HEK293 (cell line): Measurements from ENCODE around the gene TSPAN11.
A peak's percentile ranks its signal among the peaks of the same experiment; 100 is the strongest.

Experiments used
- CTCF ChIA-PET: fragments of 350-600 bp; formaldehyde crosslinking; extraction: SDS; loops from one replicate; lab custom pipeline; 2021; ENCODE audit warnings: antibody characterized with exemption; lab: Yijun Ruan, JAX
- POLR2A ChIA-PET: fragments of 300-600 bp; formaldehyde crosslinking; extraction: SDS; loops from one replicate; lab custom pipeline; 2020; ENCODE audit warnings: antibody characterized with exemption, inconsistent platforms; lab: Yijun Ruan, JAX
- H3K27ac ChIP-seq: fragments of 200-500 bp; sonication (Bioruptor generic); 2 replicates; pipeline ENCODE4 v1.5.1; 2014; ENCODE audit warnings: low read depth, low read length, control low read depth, inconsistent platforms; ENCODE audit errors: extremely low read depth
- H3K36me3 ChIP-seq, 2 experiments: fragments of 200-500 bp in 1 of 2; sonication (Bioruptor generic) in 1 of 2; 1 replicate in 1 of 2; 2 replicates in 1 of 2; pipeline ENCODE4 v1.5.1; 2014 to 2017; ENCODE audit warnings: inconsistent platforms in 2 of 2, low read length in 2 of 2; ENCODE audit not compliant: control insufficient read depth in 2 of 2, insufficient read depth in 1 of 2
- H3K4me1 ChIP-seq: fragments of 200-500 bp; sonication (Bioruptor generic); 2 replicates; pipeline ENCODE4 v1.5.1; 2014; ENCODE audit warnings: mild to moderate bottlenecking, low read length, inconsistent platforms; ENCODE audit not compliant: control insufficient read depth, insufficient read depth
- H3K4me3 ChIP-seq: 2 replicates; pipeline ENCODE4 v1.5.1; 2011; ENCODE audit warnings: low read depth, mild to moderate bottlenecking, control low read depth, low read length, moderate library complexity
- H3K9me3 ChIP-seq: fragments of 200-500 bp; sonication (Bioruptor generic); 2 replicates; pipeline ENCODE4 v1.5.1; 2014; ENCODE audit warnings: low read depth, low read length, inconsistent platforms; ENCODE audit not compliant: control insufficient read depth, insufficient read depth
- AEBP2 ChIP-seq: fragments of 450-650 bp; formaldehyde crosslinking; IDR thresholded peaks from 2 replicates; pipeline ENCODE4 v1.5.1; 2016; ENCODE audit warnings: missing biosample characterization, missing genetic modification characterization, borderline replicate concordance
- FEZF1 ChIP-seq: fragments of 450-650 bp; formaldehyde crosslinking; IDR thresholded peaks from 2 replicates; pipeline ENCODE4 v1.5.1; 2016; ENCODE audit warnings: missing biosample characterization, missing genetic modification characterization
- KLF17 ChIP-seq: fragments of 450-650 bp; formaldehyde crosslinking; IDR thresholded peaks from 2 replicates; pipeline ENCODE4 v1.5.1; 2016; ENCODE audit warnings: missing biosample characterization, missing genetic modification characterization
- SCRT2 ChIP-seq: fragments of 450-650 bp; formaldehyde crosslinking; IDR thresholded peaks from 2 replicates; pipeline ENCODE4 v1.5.1; 2016; ENCODE audit warnings: missing biosample characterization, missing genetic modification characterization
- SP2 ChIP-seq: fragments of 450-650 bp; formaldehyde crosslinking; IDR thresholded peaks from 2 replicates; pipeline ENCODE4 v1.5.1; 2016; ENCODE audit warnings: missing biosample characterization, missing genetic modification characterization
- YY1 ChIP-seq: fragments of 450-650 bp; formaldehyde crosslinking; IDR thresholded peaks from 2 replicates; pipeline ENCODE4 v1.5.1; 2018; ENCODE audit warnings: missing biosample characterization, missing genetic modification characterization
- ZFP3 ChIP-seq: fragments of 450-650 bp; formaldehyde crosslinking; IDR thresholded peaks from 2 replicates; pipeline ENCODE4 v1.5.1; 2016; ENCODE audit warnings: low read depth, missing biosample characterization, missing genetic modification characterization
- ZFP41 ChIP-seq: fragments of 450-650 bp; formaldehyde crosslinking; IDR thresholded peaks from 2 replicates; pipeline ENCODE4 v1.5.1; 2016; ENCODE audit warnings: missing biosample characterization, missing genetic modification characterization, borderline replicate concordance
- ZIC2 ChIP-seq: fragments of 450-650 bp; formaldehyde crosslinking; IDR thresholded peaks from 2 replicates; pipeline ENCODE4 v1.5.1; 2016; ENCODE audit warnings: missing biosample characterization, missing genetic modification characterization
- ZNF10 ChIP-seq: fragments of 450-650 bp; formaldehyde crosslinking; IDR thresholded peaks from 2 replicates; pipeline ENCODE4 v1.5.1; 2017; ENCODE audit warnings: missing biosample characterization, missing genetic modification characterization
- ZNF112 ChIP-seq: fragments of 450-650 bp; formaldehyde crosslinking; IDR thresholded peaks from 2 replicates; pipeline ENCODE4 v1.5.0; 2017; ENCODE audit warnings: missing biosample characterization, missing genetic modification characterization
- ZNF184 ChIP-seq: fragments of 450-650 bp; IDR thresholded peaks from 2 replicates; pipeline ENCODE4 v1.5.1; 2018; ENCODE audit warnings: missing biosample characterization, mild to moderate bottlenecking, missing genetic modification characterization
- ZNF19 ChIP-seq: fragments of 450-650 bp; formaldehyde crosslinking; IDR thresholded peaks from 2 replicates; pipeline ENCODE4; 2016; ENCODE audit warnings: missing biosample characterization, missing genetic modification characterization, low read depth
- ZNF248 ChIP-seq: fragments of 450-650 bp; formaldehyde crosslinking; IDR thresholded peaks from 2 replicates; pipeline ENCODE4 v1.5.1; 2017; ENCODE audit warnings: missing biosample characterization, missing genetic modification characterization
- ZNF398 ChIP-seq: fragments of 450-650 bp; formaldehyde crosslinking; IDR thresholded peaks from 2 replicates; pipeline ENCODE4 v1.5.1; 2017; ENCODE audit warnings: missing biosample characterization, missing genetic modification characterization
- ZNF548 ChIP-seq: fragments of 450-650 bp; formaldehyde crosslinking; IDR thresholded peaks from 2 replicates; pipeline ENCODE4 v1.5.1; 2016; ENCODE audit warnings: missing biosample characterization, missing genetic modification characterization
- ZNF830 ChIP-seq: fragments of 450-650 bp; IDR thresholded peaks from 2 replicates; pipeline ENCODE4 v1.5.0; 2018; ENCODE audit warnings: missing biosample characterization, missing genetic modification characterization, low read depth, mild to moderate bottlenecking, moderate library complexity
- ZNF843 ChIP-seq: fragments of 450-650 bp; formaldehyde crosslinking; IDR thresholded peaks from 2 replicates; pipeline ENCODE4 v1.5.1; 2016; ENCODE audit warnings: missing biosample characterization, missing genetic modification characterization
- TF ChIP-seq, protein P1 (sequence below): fragments of 450-650 bp; formaldehyde crosslinking; IDR thresholded peaks from 2 replicates; pipeline ENCODE4 v1.5.1; 2017; ENCODE audit warnings: missing biosample characterization, mild to moderate bottlenecking, missing genetic modification characterization, moderate library complexity
- TF ChIP-seq, protein P2 (sequence below): fragments of 450-650 bp; formaldehyde crosslinking; IDR thresholded peaks from 2 replicates; pipeline ENCODE4 v1.5.1; 2017; ENCODE audit warnings: missing biosample characterization, missing genetic modification characterization

TSPAN11 gene

GRCh38 chr12:30977537-30978349, 51.2 kb downstream of the TSPAN11 start (continued):
- no peak for TF ChIP-seq ZNF398 (tag by site-specific recombination)
- no peak for TF ChIP-seq ZFP3
- TF ChIP-seq ZNF248 (tag by site-specific recombination): no peak
- TF ChIP-seq, all 188 proteins: peak for 0

- Histone ChIP-seq H3K36me3 (no peaks in the 10 kb centered on the region), H3K4me3 (no peak overlapping the region), H3K9me3 (no peaks in the 10 kb centered on the region), H3K27ac (no peak overlapping the region)
- TF ChIP-seq SP2 (tag by site-specific recombination) (no peak), ZNF10 (tag by site-specific recombination) (no peak)
- TF ChIP-seq, protein P1, sequence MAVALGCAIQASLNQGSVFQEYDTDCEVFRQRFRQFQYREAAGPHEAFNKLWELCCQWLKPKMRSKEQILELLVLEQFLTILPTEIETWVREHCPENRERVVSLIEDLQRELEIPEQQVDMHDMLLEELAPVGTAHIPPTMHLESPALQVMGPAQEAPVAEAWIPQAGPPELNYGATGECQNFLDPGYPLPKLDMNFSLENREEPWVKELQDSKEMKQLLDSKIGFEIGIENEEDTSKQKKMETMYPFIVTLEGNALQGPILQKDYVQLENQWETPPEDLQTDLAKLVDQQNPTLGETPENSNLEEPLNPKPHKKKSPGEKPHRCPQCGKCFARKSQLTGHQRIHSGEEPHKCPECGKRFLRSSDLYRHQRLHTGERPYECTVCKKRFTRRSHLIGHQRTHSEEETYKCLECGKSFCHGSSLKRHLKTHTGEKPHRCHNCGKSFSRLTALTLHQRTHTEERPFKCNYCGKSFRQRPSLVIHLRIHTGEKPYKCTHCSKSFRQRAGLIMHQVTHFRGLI: no peak
- TF ChIP-seq, all 188 proteins: peak for 0
- POLR2A ChIA-PET: no interaction called here
- CTCF ChIA-PET: interaction anchor here (0.6 kb wide), 1 partner anchor 14 kb away, joined by 6 read pairs; no protein-coding TSS in a partner anchor
- no peaks in the 10 kb centered on the region for H3K4me1 ChIP-seq
Measured at GRCh38 chr12:30978639-30979038, 52.1 kb downstream of the TSPAN11 start.

- no peaks in the 10 kb centered on the region for H3K4me1 ChIP-seq
- TF ChIP-seq FEZF1 (tag by site-specific recombination): no peak
- TF ChIP-seq KLF17 (tag by site-specific recombination): no peak
- no peak for TF ChIP-seq ZNF184 (tag by site-specific recombination)
- no peak for TF ChIP-seq ZFP41 (tag by site-specific recombination)
- 0 out of 2 replicates have a peak, but pooled peaks have one; percentile 23 for TF ChIP-seq ZIC2
- TF ChIP-seq ZNF19 (tag by site-specific recombination): no peak
- peak; percentile 51 for TF ChIP-seq SCRT2
- TF ChIP-seq ZNF548 (tag by site-specific recombination): no peak
- TF ChIP-seq ZNF112 (tag by site-specific recombination): no peak
- TF ChIP-seq, protein P2, sequence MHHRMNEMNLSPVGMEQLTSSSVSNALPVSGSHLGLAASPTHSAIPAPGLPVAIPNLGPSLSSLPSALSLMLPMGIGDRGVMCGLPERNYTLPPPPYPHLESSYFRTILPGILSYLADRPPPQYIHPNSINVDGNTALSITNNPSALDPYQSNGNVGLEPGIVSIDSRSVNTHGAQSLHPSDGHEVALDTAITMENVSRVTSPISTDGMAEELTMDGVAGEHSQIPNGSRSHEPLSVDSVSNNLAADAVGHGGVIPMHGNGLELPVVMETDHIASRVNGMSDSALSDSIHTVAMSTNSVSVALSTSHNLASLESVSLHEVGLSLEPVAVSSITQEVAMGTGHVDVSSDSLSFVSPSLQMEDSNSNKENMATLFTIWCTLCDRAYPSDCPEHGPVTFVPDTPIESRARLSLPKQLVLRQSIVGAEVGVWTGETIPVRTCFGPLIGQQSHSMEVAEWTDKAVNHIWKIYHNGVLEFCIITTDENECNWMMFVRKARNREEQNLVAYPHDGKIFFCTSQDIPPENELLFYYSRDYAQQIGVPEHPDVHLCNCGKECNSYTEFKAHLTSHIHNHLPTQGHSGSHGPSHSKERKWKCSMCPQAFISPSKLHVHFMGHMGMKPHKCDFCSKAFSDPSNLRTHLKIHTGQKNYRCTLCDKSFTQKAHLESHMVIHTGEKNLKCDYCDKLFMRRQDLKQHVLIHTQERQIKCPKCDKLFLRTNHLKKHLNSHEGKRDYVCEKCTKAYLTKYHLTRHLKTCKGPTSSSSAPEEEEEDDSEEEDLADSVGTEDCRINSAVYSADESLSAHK (tag by site-specific recombination): no peak
- TF ChIP-seq YY1: no peak
- TF ChIP-seq ZNF830 (tag by site-specific recombination): no peak
- TF ChIP-seq ZNF843 (tag by site-specific recombination): no peak
- TF ChIP-seq AEBP2 (tag by site-specific recombination): no peak
- TF ChIP-seq, all 188 proteins: peak for 2
- no peak overlapping the region for H3K4me3 ChIP-seq
- POLR2A ChIA-PET: no interaction called here
- H3K27ac ChIP-seq: no peak overlapping the region
- H3K9me3 ChIP-seq: no peaks in the 10 kb centered on the region
- CTCF ChIA-PET: interaction anchor here (0.5 to 0.6 kb wide), 3 partner anchors 15 to 141 kb away, joined by 3 to 6 read pairs (median 4); no protein-coding TSS in a partner anchor
- H3K36me3 ChIP-seq: no peaks in the 10 kb centered on the region
Measured at GRCh38 chr12:30979371-30980259, 53.1 kb downstream of the TSPAN11 start.
